Adipose tissue (tissue), 3 donors: ENCODE data around the gene TMEM222. TPM values are rescaled to one million over a fixed set of nuclear protein-coding genes. Genes with fewer than 3 reads are reported as not detected.

Source experiments
- H3K27ac ChIP-seq: one replicate; pipeline ENCODE4 v1.5.1; 2013; ENCODE audit warnings: low read depth, low read length
- WGBS, 3 donors: extraction: QIAGEN DNeasy Blood & Tissue Kit; methylation state at CpG; one replicate each; pipeline ENCODE4 v1.1.7; 2013; 5-methylcytosine and 5-hydroxymethylcytosine counted together
- polyA plus RNA-seq, 3 donors: library from polyadenylated mRNA; stranded (reverse); fragments of 200-250 nt; gene quantifications; one replicate each; pipeline ENCODE4 v1.2.3, GENCODE V29; 2013
- donor health status: healthy with polysubstance abuse.
- donor health status: Bipolar disorder and iron deficiency.
- donor health status: healthy.

Gene TMEM222
- polyA plus RNA-seq, 3 donors, result 27.1 to 44.9 (median 27.2) TPM

DNA sequence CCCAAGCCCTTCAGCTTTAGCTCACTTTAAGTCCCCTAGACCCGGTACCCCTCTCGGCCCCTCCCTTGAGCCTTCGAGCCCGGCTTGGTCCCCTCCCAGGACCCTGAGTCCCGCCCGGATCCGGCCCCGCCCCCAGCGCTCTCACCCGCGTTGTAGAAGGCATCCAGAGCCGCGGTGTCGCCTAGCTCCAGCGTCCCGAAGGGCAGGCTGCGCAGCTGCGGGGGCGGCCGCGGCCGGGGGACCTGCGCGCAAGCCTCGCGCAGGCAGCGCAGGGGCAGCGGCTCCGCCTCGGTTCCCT lies 44.1 kb downstream of the TMEM222 start:
- peak overlapping the region; percentile 71 for H3K27ac ChIP-seq
- WGBS, 3 donors, result 0 to 1% (median 0%) methylated on average over 21 to 30 of the region's 30 CpGs

DNA sequence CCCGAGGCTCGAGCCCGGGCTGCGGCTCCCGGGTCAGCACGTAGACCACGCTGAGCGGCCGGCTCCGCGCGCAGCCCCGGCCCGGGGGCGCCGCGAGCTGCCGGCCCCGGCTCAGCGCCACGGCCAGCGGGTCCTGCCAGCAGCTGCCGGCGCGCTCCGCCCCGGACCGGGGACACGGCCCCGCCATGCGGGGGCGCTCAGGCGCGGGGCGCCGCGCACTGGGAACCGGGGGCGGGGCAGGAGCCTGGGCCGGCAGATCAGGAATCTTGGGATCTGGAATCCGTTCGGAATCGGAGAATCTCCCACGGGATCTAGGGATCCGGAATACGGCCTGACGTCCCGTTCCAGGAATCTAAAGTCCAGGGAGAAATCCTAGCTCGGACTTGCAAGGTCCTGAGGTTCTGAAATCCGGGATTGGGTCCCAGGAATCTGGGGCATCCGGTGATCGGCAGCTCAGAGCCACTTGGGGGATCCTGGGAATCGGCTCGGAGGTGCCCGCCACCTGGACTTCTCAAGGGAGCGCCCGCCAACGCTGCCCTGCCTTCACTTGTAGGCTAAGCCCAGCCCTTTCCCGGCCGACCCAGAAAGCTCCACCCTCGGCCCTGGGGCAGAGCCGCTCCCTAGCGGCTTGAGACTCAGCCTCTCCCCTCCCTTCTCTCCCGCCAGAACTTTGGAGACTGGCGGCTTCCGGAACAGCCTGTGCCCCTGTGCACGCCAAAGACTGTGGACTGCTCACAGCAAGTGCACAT lies 44.6 kb downstream of the TMEM222 start, which contains the start of gene MAP3K6:
Gene MAP3K6 (minus strand): TSS at position 551 of the 749 bp plus-strand sequence. CDS start 364 bp downstream, at position 187.
- WGBS, 3 donors, result 1% methylated on average over 50 to 67 of the region's 67 CpGs
- H3K27ac ChIP-seq, result peak within 1 kb of the TSS; percentile 71

DNA sequence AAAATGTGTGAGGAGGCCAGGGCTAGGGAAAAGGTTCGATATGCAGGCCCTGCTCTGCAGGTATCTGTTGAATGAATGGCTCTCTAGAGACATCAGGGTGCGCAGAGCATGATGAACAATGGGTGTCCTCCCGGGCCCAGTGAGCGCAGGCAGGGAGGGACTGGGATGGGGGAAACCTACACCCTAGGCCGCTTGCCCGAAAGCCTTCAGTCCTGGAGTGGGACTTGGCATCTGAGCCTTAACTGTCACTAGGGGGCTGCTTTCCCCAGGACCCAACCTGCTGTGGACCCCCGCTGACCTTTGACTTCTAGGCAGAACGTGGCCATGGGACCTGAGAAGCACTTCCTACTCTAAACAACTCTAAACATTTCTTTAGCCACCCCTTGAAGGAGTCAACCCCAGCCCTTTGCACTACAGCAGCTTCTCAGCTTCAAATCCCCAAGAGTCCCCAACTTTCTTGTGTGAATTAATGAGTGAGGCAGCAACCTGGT lies 45.2 kb downstream of the TMEM222 start:
- WGBS, 3 donors, result 40 to 49% (median 47%) methylated on average over 8 of the region's 8 CpGs
- peak overlapping the region; percentile 71 for H3K27ac ChIP-seq

DNA sequence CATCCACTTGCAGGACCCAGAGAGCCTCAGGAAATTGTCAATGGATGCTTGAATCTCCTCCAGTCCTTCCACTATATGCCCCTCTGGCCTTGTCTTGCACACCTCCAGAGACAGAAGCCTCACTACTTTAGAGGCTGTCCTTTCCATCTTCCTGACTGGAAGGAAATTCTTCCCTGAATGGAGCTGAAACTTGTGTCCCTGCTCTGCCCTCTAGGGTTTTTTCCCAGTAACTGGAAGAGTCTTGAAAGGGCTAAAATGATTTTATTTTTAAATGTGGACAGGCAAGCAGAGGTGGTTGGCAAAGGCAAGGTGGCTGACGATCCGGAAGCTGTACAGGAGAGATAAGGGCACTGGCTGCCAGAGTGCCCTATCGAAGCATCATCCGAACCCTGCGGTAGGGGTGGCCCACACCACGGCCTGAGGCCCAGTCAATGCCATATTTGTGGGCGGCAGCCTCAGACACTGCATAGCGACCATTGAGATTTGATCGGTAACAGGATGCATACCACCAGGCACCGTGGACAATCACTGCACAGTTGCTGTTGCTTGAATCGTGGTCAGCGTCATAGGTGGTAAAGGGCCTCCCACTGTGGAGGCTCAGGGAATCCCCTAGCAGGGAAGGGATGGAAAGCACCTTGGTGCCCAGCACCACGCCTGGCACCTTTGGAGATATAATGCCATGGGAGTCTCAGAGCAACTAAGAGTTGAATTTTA lies 47.1 kb downstream of the TMEM222 start:
- 44 to 66% (median 60%) methylated on average over 13 of the region's 13 CpGs for WGBS, 3 donors
- H3K27ac ChIP-seq, result no peak overlapping the region

DNA sequence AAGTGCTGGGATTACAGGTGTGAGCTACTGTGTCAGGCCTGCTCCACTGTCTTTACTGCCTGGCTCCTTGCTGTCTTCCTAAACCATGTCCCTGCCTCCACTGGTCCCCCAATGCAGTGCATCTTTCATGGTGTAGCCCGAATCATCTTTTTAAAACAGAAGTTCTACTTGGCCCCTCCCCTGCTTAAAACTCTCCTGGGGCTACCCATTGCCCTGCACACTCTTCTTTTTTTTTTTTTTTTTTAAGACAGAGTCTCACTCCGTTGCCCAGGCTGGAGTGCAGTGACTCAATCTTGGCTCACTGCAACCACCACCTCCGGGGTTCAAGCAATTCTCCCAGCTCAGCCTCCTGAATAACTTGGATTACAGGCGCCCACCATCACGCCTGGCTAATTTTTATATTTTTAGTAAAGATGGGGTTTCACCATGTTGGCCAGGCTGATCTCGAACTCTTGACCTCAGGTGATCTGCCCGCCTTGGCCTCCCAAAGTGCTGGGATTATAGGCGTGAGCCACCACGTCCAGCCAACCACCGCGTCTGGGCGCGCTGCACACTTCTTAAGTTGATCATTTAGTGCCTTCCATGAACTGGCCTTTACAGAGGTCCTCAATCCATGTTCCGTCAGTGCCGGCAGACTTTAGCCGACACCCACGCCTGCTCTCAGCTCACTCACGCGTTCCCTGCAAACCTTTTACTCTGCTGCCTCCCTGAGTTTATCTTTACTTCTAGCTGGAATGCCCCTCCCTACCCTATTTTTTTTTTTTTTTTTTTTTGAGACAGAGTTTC lies 50.3 kb downstream of the TMEM222 start:
- WGBS, 3 donors, result 85 to 89% (median 86%) methylated on average over 19 of the region's 19 CpGs
- H3K27ac ChIP-seq, result no peak overlapping the region

DNA sequence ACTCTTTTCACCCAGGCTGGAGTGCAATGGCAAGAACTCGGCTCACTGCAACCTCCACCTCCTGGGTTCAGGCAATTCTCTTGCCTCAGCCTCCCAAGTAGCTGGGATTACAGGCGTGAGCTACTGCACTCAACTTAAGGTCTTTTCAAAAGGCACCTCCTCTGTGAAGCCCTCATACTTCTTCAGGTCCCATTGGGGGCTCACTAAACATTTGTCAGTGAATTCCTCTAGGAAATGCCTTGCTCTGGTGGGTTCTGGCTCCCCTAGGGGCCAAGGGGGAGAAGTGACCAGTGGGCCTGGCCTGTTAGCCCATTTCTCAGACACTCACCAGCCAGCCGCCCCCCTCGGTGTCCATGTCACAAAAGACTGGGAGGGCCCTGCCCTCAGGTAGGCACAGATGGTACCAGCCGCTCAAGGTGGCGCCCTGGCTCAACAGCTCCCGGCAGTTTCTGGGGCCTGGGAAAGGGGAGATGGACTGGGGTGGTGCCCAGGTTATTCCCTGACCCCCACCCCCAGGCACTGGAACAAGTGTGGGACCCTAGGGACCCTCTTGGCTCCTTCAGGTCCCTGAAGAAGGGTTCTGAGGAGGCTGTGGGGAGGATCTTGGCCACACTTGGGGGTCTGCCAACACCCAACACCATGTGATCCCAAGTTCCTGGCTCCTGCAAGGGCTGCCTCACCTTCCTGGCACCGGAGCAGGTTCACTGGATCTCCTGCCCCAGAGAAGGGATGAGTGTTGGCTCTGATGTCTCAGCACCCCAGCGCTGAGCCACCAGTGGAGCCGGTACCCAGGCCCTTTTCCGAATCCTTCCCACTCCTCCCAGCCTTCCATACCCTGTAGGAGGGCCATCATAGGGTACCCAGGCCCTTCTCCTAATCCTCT lies 51.1 kb downstream of the TMEM222 start:
- 86 to 91% (median 90%) methylated on average over 11 of the region's 11 CpGs for WGBS, 3 donors
- no peak overlapping the region for H3K27ac ChIP-seq

DNA sequence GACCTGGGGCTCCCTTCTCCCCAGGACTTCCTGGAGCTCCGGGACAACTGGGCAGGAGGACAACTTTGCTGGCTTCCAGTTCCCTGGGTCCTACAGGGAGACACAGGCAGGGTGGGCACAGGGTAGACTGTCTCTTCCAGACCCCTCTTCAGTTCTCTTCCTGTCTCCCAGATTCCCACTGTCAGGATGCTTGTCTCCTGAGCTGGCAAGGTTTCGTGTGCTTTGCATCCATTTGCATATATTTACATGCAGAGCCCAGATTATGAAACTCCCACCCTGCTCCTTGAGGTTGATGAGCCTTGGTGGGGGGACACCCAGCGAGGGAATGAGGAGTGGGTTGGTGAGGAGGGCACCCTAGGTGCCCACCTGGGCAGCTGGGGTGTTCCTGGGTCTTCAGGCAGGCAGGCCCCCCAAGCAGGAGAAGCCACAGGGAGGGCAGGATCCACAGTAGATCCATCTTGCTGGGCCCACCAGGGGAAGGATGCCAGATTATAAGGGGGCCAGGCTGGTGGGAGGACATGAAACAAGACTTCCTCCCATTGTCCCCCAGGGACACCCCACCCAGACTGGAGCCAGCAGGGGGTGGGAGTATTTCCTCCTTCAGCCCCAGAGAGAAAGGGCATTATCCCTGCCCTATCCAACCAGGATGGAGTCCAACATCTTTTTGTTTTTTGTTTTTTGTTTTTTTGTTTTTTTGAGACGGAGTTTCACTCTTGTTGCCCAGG lies 52.6 kb downstream of the TMEM222 start, which contains the start of gene FCN3:
Gene FCN3 (minus strand): TSS at position 463 of the 725 bp plus-strand sequence. CDS start 6 bp downstream, at position 457.
- WGBS, 3 donors, result 67 to 84% (median 76%) methylated on average over 4 of the region's 4 CpGs
- H3K27ac ChIP-seq, result no peak within 1 kb of the TSS

DNA sequence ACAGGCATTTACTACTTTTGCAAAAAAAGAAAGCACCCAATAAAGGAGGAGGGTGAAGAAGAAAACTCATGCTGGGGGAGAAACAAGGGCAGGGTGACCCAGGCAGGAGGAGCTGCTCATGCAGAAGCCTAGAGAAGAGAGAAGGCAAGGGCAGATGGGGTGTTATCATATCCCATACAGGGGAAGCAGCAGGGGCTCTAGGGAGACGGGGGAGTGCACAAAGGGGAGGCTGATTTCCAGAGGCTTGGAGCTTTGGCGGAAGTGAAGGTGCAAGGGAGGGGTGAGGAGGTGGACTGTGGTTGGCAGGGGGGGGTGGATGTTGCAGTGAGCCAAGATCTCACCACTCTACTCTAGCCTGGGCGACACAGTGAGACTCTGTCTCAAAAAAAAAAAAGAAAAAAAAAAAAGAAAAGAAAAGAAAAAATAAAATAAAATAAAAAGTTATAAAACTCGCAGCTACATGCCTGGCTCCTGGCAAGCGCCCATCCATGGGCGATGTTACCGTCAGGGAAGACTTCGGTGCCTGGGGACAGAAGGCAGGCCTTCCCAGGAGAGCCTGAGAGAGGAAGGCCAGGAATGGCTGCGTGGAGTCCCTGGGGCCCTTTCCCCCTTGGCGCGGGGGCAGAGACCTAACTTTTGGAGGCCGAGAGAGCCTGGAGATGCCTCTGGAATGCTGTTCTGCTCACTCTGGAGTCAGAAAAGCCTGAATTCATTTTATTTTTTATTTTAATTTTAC lies 56.0 kb downstream of the TMEM222 start:
- H3K27ac ChIP-seq, result no peak overlapping the region
- WGBS, 3 donors, result 79 to 88% (median 83%) methylated on average over 10 to 12 of the region's 12 CpGs

DNA sequence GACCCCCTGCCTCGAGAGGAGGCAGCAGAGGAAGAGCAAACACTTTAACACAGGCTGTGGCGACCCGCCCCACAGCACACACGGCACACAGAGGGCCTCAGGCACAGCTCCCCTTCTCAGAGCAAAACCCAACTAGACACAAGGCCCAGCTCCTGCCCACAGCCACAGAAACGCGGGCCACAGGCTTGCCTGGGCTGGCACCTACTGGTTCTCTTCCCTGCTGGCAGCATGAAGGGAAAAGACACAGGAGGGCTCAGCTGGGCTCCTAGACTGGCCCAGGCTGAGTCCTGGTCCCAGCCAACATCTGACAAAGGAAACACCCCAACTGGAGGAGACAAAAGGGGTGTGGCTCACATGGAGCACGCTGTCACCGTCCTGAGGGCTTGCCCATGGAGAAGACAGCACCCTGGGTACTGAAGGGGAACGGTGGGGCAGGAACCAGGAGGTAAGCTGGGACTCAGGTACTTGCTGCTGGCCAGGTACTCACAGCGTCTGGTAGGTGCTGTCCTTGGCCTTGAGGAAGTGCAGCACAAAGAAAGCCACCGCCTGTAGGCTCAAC lies 57.7 kb downstream of the TMEM222 start:
- WGBS, 3 donors, result 79 to 84% (median 82%) methylated on average over 11 of the region's 11 CpGs
- H3K27ac ChIP-seq, result no peak overlapping the region

DNA sequence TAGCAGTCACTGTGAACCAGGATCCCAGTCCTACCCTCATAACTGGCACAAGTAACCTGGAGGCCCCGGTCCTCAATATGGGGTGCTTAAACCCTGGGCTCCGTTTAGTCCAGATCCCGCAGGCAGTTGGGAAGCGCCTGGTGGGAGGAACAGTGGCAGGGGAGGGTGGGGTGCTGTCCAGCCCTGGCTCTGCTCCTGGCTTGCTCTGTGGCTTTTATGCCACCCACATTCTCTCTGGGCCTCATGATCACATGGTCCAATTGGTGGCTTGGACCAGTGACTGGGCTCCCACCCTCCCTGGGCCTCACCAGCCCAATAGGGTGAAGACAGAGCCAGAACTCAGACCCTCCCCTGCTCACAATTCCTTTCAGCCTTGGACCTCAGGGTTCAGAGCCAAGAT lies 58.3 kb downstream of the TMEM222 start:
- no peak overlapping the region for H3K27ac ChIP-seq
- WGBS, 3 donors, result 82 to 91% (median 85%) methylated on average over 4 of the region's 4 CpGs

DNA sequence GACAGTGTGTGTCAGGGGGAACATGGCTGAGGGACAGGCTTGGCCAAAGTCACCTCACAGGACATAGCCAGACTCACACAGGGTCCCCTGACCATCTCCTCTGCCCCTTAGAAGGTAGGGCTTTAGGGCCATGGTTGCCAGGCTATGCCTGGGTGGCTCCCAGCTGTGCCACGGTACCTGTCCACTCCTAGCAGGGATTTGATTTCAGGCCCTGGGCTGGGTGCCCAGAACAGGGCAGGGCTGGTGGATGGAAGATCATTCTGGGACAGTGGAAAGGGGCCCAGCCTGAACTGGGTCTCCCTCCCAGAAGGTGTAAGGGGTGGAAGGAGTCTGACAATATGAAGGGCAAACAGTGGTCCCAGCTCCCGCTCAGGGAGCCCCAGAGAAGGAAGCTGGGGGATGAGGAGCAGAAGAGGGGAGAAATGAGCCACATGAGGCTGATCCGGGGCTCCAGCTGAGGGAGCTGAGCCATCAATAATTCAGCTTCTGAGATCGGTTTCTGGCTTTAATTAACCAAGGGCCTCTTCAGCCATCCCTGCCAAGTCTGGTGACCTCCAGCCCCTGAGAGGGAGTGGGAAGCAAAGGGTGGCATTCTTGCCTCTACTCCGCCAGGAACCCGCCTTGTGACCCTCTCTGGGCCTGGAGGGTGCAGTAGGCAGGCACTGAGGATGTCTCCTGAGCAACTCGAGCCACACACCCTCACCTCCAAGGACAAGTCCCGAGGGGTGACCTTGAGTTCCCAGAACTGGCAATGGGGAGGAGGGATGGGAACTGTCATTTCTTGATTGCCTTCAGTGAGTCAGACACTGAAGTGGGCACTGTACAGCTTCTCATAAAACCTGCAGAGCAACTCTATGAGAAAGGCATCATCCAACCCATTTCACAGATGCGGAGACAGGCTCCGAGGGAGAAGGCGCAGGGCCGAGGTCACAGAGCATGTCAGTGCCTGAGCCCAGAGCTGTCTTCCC lies 59.1 kb downstream of the TMEM222 start:
- 74 to 83% (median 82%) methylated on average over 12 of the region's 12 CpGs for WGBS, 3 donors

DNA sequence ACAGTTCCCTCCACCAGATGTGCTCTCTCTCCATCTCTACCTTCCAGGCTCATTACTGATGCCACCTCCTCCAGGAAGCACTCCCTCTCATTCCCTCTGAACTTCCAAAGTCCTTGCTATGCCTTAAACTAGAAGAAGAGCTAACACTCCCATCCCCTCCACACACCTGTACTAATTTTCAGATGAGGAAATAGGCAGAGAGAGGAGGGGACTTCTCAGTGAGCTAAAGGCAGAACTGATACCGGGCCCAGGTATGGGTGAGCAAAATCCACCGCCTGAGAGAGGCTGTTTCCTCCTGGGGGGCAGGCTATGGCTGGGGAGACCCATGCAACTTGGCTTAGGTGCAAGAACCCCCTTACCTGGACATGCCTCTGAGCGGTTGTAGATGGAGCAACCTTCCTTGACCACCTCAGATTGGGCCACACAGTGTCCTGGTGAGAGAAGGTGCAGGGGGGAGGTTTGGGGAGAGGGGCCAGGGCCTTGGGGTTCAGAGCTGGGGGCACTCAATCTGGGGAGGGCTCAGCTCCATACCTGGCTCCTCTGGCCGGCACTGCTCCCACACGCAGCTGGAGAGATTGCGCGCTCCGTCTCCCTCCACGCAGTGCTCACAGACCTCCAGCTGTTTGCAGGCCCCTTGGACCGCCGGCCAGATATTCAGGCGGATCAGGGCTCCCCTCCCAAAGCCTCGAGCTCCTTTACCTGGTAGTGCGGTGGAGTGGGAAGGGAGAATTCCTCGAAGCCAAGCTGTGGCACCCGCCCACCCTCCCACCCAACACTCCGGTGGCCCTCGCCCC lies 60.2 kb downstream of the TMEM222 start:
- 79 to 82% (median 80%) methylated on average over 16 to 18 of the region's 18 CpGs for WGBS, 3 donors
- no peak overlapping the region for H3K27ac ChIP-seq

More for the DNA sequence above, 59.1 kb downstream of the TMEM222 start:
- no peak overlapping the region for H3K27ac ChIP-seq

DNA sequence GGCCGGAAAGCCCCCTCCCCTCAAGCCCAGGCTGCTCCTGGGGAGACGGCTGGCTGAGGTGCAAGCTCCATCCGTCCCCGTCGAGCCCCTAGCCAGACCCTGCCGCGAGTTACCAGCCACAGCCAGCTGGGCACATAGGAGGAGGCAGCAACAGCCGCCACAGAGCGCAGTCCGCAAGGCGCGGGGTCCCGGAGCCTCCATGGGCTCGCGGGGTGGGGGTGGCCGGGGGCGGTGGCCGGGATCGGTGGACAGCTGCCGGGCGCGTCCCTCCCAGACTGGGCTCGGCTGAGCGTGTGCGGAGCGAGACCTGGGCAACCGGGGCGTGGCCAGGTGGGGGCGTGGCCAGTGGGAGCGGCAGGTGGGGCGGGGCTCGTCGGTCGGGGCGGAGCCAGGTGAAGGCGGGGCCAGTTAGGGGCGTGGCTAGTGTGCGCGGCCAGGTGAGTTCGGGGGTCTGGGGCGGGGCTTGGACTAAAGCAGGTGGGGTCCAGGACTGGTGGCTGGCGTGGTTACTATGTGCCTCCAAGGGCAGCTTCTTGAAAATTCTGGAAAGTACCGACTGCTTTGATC lies 61.2 kb downstream of the TMEM222 start, which contains the start of gene CD164L2:
Gene CD164L2 (minus strand): TSS at position 295 of the 567 bp plus-strand sequence. CDS start 94 bp downstream, at position 201.
- no peak within 1 kb of the TSS for H3K27ac ChIP-seq
- 15 to 28% (median 20%) methylated on average over 30 to 43 of the region's 43 CpGs for WGBS, 3 donors

DNA sequence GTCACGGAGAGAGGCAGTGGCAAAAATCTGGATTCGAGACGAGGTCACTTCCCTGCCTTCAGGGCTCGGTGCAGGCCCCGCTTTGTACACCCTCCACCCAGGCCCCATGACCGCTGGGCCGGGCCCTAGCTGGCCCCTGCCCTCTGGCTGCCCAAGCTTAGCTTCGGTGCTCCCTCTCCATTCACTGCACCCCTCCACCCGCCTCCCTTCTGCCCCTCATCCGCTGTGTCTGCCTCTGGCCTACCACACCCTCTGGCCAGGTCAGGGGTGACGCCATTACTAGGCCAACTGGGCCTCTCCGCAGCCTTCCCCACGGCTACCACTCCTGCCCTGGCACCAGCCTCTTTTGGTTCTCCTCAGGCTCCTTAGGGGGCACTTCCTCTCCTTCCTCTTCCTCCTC lies 61.7 kb downstream of the TMEM222 start:
- 84 to 91% (median 87%) methylated on average over 12 to 13 of the region's 13 CpGs for WGBS, 3 donors
- no peak overlapping the region for H3K27ac ChIP-seq
